ENCODE measurements around the gene NBPF6.
A peak's percentile ranks its signal among the peaks of the same experiment; 100 is the strongest.
"Not testable (repeated sequence)": the region's sequence is repeated elsewhere in the genome, so short reads cannot be mapped to it uniquely, and the experiment has no call there.

The NBPF6 gene

GRCh38 chr1:108504447-108504846, 54.3 kb downstream of the NBPF6 start:
- no peak overlapping the region for H3K4me3 ChIP-seq (ENCODE audit: low read depth, low read length)
- TF ChIP-seq CTCF (IDR thresholded peaks at IDR 0.05; ENCODE audit: control insufficient read depth, extremely low read depth, insufficient read depth) = no peak

GRCh38 chr1:108505763-108506070, 55.6 kb downstream of the NBPF6 start:
- no peak for DNase-seq (ENCODE audit: low read depth)
- no peak for TF ChIP-seq CTCF (IDR thresholded peaks at IDR 0.05; ENCODE audit: control insufficient read depth, extremely low read depth, insufficient read depth)

More at GRCh38 chr1:108504447-108504846, 54.3 kb downstream of the NBPF6 start:
- no peak for DNase-seq (ENCODE audit: low read depth)

GRCh38 chr1:108511764-108512163, 61.6 kb downstream of the NBPF6 start:
- no peak overlapping the region for H3K4me3 ChIP-seq (ENCODE audit: low read depth, low read length)
- TF ChIP-seq CTCF (IDR thresholded peaks at IDR 0.05; ENCODE audit: control insufficient read depth, extremely low read depth, insufficient read depth) = 0 out of 2 replicates have a peak, but pooled peaks have one; percentile 8
- no peak for DNase-seq (ENCODE audit: low read depth)

More at GRCh38 chr1:108505763-108506070, 55.6 kb downstream of the NBPF6 start:
- no peak overlapping the region for H3K4me3 ChIP-seq (ENCODE audit: low read depth, low read length)

GRCh38 chr1:108512239-108513043, 62.3 kb downstream of the NBPF6 start:
- H3K4me3 ChIP-seq (ENCODE audit: low read depth, low read length) = no peak overlapping the region
- peak; percentile 82 for TF ChIP-seq CTCF (IDR thresholded peaks at IDR 0.05; ENCODE audit: control insufficient read depth, extremely low read depth, insufficient read depth)
- no peak for DNase-seq (ENCODE audit: low read depth)

GRCh38 chr1:108513044-108513415, 62.9 kb downstream of the NBPF6 start:
- no peak for DNase-seq (ENCODE audit: low read depth)
- no peak overlapping the region for H3K4me3 ChIP-seq (ENCODE audit: low read depth, low read length)
- TF ChIP-seq CTCF (IDR thresholded peaks at IDR 0.05; ENCODE audit: control insufficient read depth, extremely low read depth, insufficient read depth) = no peak

- not testable (repeated sequence) for DNase-seq (ENCODE audit: low read depth); H3K4me3 ChIP-seq (ENCODE audit: low read depth, low read length)
Measured at GRCh38 chr1:108513914-108514313, 63.8 kb downstream of the NBPF6 start.

GRCh38 chr1:108517301-108517897, 67.3 kb downstream of the NBPF6 start:
- not testable (repeated sequence) for H3K4me3 ChIP-seq (ENCODE audit: low read depth, low read length); DNase-seq (ENCODE audit: low read depth)

All from LNCaP clone FGC (cell line).